GM19452 (cell line): ENCODE data around the gene HNF4A.
"Not testable (repeated sequence)": the region's sequence is repeated elsewhere in the genome, so short reads cannot be mapped to it uniquely, and the experiment has no call there.

Experiments
- ATAC-seq: cut with Tn5 transposase; IDR thresholded peaks from one replicate; pipeline ENCODE4 v1.9.1; 2021; ENCODE audit not compliant: unreplicated experiment

Gene HNF4A

GRCh38 chr20:44464514-44464913 lies 109.0 kb downstream of the HNF4A start:
- ATAC-seq: no peak

GRCh38 chr20:44465001-44465560 lies 109.6 kb downstream of the HNF4A start:
- no peak for ATAC-seq

- ATAC-seq: no peak
Measured at GRCh38 chr20:44467289-44467883, 111.9 kb downstream of the HNF4A start.

GRCh38 chr20:44468044-44468782 lies 112.7 kb downstream of the HNF4A start:
- no peak for ATAC-seq

GRCh38 chr20:44470327-44470726 lies 114.8 kb downstream of the HNF4A start:
- no peak for ATAC-seq

- ATAC-seq: no peak
Measured at GRCh38 chr20:44471481-44471882, 116.0 kb downstream of the HNF4A start.

GRCh38 chr20:44472283-44472682 lies 116.8 kb downstream of the HNF4A start:
- not testable (repeated sequence) for ATAC-seq

GRCh38 chr20:44475372-44475693 lies 119.8 kb downstream of the HNF4A start:
- ATAC-seq: no peak

- ATAC-seq: peak; percentile 95
Measured at GRCh38 chr20:44475694-44476560, 120.4 kb downstream of the HNF4A start, which contains the start of gene TTPAL. Gene TTPAL, plus strand, starts transcription at chr20:44475874. Its CDS starts 4,126 bp downstream, at chr20:44480000.

GRCh38 chr20:44477151-44477550 lies 121.7 kb downstream of the HNF4A start:
- ATAC-seq: no peak

- no peak for ATAC-seq
Measured at GRCh38 chr20:44478206-44478605, 122.7 kb downstream of the HNF4A start.

GRCh38 chr20:44479643-44480042 lies 124.1 kb downstream of the HNF4A start:
- ATAC-seq: no peak

- ATAC-seq: no peak
Measured at GRCh38 chr20:44480097-44480496, 124.6 kb downstream of the HNF4A start.

- ATAC-seq: no peak
Measured at GRCh38 chr20:44481719-44482416, 126.4 kb downstream of the HNF4A start.

- no peak for ATAC-seq
Measured at GRCh38 chr20:44483112-44483511, 127.6 kb downstream of the HNF4A start.
